MCF 10A (cell line): ENCODE data around the gene DEUP1. TPM values are rescaled to one million over a fixed set of nuclear protein-coding genes. Genes with fewer than 3 reads are reported as not detected.

Source experiments
- BruUV-seq: library from RNA; stranded (reverse); fragments of 400-500 nt; replicated peaks from 2 replicates; lab custom pipeline; 2021; lab: Mats Ljungman, UMichigan
- CTCF ChIA-PET: fragments of 300-600 bp; sonication (Branson Sonifier 250); formaldehyde crosslinking; extraction: SDS; loops from one replicate; lab custom pipeline; 2021; ENCODE audit warnings: antibody characterized with exemption, inconsistent platforms; lab: Yijun Ruan, JAX
- POLR2A ChIA-PET: fragments of 300-600, 350-650 bp; sonication (Branson Sonifier 250); formaldehyde crosslinking; extraction: SDS; loops from one replicate; lab custom pipeline; 2020; ENCODE audit warnings: antibody characterized with exemption, inconsistent platforms; lab: Yijun Ruan, JAX
- DNase-seq: peaks from one replicate; pipeline ENCODE4 v3.0.0-alpha.2; 2018; ENCODE audit not compliant: unreplicated experiment
- H3K27ac Mint-ChIP-seq: one replicate; pipeline ENCODE4 v1.8.0; 2022; ENCODE audit warnings: mild to moderate bottlenecking, low read depth, mixed read lengths; ENCODE audit not compliant: unreplicated experiment
- H3K27me3 Mint-ChIP-seq: one replicate; pipeline ENCODE4 v1.8.0; 2022; ENCODE audit warnings: mixed read lengths; ENCODE audit not compliant: insufficient read depth, unreplicated experiment
- H3K36me3 Mint-ChIP-seq: one replicate; pipeline ENCODE4 v1.8.0; 2022; ENCODE audit warnings: mild to moderate bottlenecking, moderate library complexity, mixed read lengths; ENCODE audit not compliant: insufficient read depth, unreplicated experiment
- H3K4me1 Mint-ChIP-seq: one replicate; pipeline ENCODE4 v1.8.0; 2022; ENCODE audit warnings: mixed read lengths; ENCODE audit not compliant: insufficient read depth, unreplicated experiment
- H3K4me3 Mint-ChIP-seq: one replicate; pipeline ENCODE4 v1.8.0; 2022; ENCODE audit warnings: mild to moderate bottlenecking, moderate library complexity, mixed read lengths; ENCODE audit not compliant: unreplicated experiment
- H3K9me3 Mint-ChIP-seq: one replicate; pipeline ENCODE4 v1.8.0; 2022; ENCODE audit warnings: mixed read lengths; ENCODE audit not compliant: unreplicated experiment
- CTCF ChIP-seq: fragments of 200-600 bp; IDR thresholded peaks from one replicate; pipeline ENCODE4 v1.8.0; 2022; ENCODE audit warnings: antibody characterized with exemption, mild to moderate bottlenecking; ENCODE audit not compliant: unreplicated experiment
- intact Hi-C: fragments of 100-400 bp; cut with micrococcal nuclease; formaldehyde crosslinking; loops from 2 replicates; pipeline ENCODE4 v1.14.1; 2022
- total RNA-seq: library from RNA; stranded (reverse); gene quantifications from 2 replicates; pipeline ENCODE4 v1.2.3, GENCODE V29; 2022

Gene DEUP1
- total RNA-seq, 1 experiment from 2014 or later: not detected

- H3K4me1 Mint-ChIP-seq: no peaks in the 10 kb centered on the region
- no peaks in the 10 kb centered on the region for H3K36me3 Mint-ChIP-seq
- BruUV-seq: no TSS peak
- H3K4me3 Mint-ChIP-seq: no peak overlapping the region
- TF ChIP-seq CTCF: no peak
- POLR2A ChIA-PET: no interaction called here
- CTCF ChIA-PET: interaction anchor here (0.6 kb wide), 1 partner anchor 120 kb away, joined by 3 read pairs; no protein-coding TSS in a partner anchor
- DNase-seq: no peak
- H3K9me3 Mint-ChIP-seq: peaks cover 17% of the 10 kb centered on the region
- no peak overlapping the region for H3K27ac Mint-ChIP-seq
- intact Hi-C loops: no loop called here
- H3K27me3 Mint-ChIP-seq: no peaks in the 10 kb centered on the region
These were observed 30.9 kb downstream of the DEUP1 start for GRCh38 chr11:93361435-93361834.

GRCh38 chr11:93368022-93368421 lies 37.5 kb downstream of the DEUP1 start:
- intact Hi-C loops: no loop called here
- no peak for TF ChIP-seq CTCF
- H3K27ac Mint-ChIP-seq: no peak overlapping the region
- ChIA-PET POLR2A (no interaction called here), CTCF (no interaction called here)
- no peak for DNase-seq
- no peaks in the 10 kb centered on the region for H3K27me3 Mint-ChIP-seq
- BruUV-seq: no TSS peak
- H3K9me3 Mint-ChIP-seq: peaks cover 6% of the 10 kb centered on the region
- peaks cover 8% of the 10 kb centered on the region for H3K4me1 Mint-ChIP-seq
- no peaks in the 10 kb centered on the region for H3K36me3 Mint-ChIP-seq
- no peak overlapping the region for H3K4me3 Mint-ChIP-seq

GRCh38 chr11:93370260-93370659 lies 39.7 kb downstream of the DEUP1 start:
- BruUV-seq: no TSS peak
- H3K27ac Mint-ChIP-seq: no peak overlapping the region
- ChIA-PET POLR2A (no interaction called here), CTCF (interaction anchor here (0.8 kb wide), 1 partner anchor 31 kb away, joined by 3 read pairs; no protein-coding TSS in a partner anchor)
- H3K9me3 Mint-ChIP-seq: peaks cover 6% of the 10 kb centered on the region
- TF ChIP-seq CTCF: no peak
- intact Hi-C loops: no loop called here
- peaks cover 15% of the 10 kb centered on the region for H3K4me1 Mint-ChIP-seq
- H3K4me3 Mint-ChIP-seq: no peak overlapping the region
- H3K36me3 Mint-ChIP-seq: no peaks in the 10 kb centered on the region
- DNase-seq: peak; percentile 6
- H3K27me3 Mint-ChIP-seq: no peaks in the 10 kb centered on the region

GRCh38 chr11:93389737-93390136 lies 59.2 kb downstream of the DEUP1 start:
- CTCF ChIA-PET: no interaction called here
- no TSS peak for BruUV-seq
- Mint-ChIP-seq H3K9me3 (no peaks in the 10 kb centered on the region), H3K4me3 (no peak overlapping the region), H3K27ac (no peak overlapping the region), H3K27me3 (no peaks in the 10 kb centered on the region), H3K4me1 (no peaks in the 10 kb centered on the region), H3K36me3 (no peaks in the 10 kb centered on the region)
- peak; percentile 11 for DNase-seq
- no peak for TF ChIP-seq CTCF
- POLR2A ChIA-PET: no interaction called here
- intact Hi-C loops: no loop called here
